Panc1 (cell line): ENCODE measurements around the gene INMT. TPM values are rescaled to one million over a fixed set of nuclear protein-coding genes. Genes with fewer than 3 reads are reported as not detected.

Source experiments
- ATAC-seq: fragments of 200-7000 bp; cut with Tn5 transposase; 2 replicates; pipeline ENCODE4 v1.9.1; 2020; ENCODE audit warnings: mild to moderate bottlenecking, moderate library complexity
- BruUV-seq: library from RNA; stranded (reverse); fragments of 400-500 nt; replicated peaks from 2 replicates; lab custom pipeline; 2021; lab: Mats Ljungman, UMichigan
- CTCF ChIA-PET: fragments of 300-600 bp; sonication (Branson Sonifier 250); formaldehyde crosslinking; loops from one replicate; lab custom pipeline; 2022; ENCODE audit warnings: antibody characterized with exemption; lab: Charles Lee
- POLR2A ChIA-PET: fragments of 300-600 bp; sonication (Branson Sonifier 250); formaldehyde crosslinking; loops from one replicate; lab custom pipeline; 2022; ENCODE audit warnings: antibody characterized with exemption; lab: Charles Lee
- DNase-seq: peaks from one replicate; pipeline ENCODE4 v3.0.0-alpha.2; 2010; ENCODE audit warnings: low read depth, low spot score
- H3K27ac ChIP-seq: 2 replicates; pipeline ENCODE4 v1.5.1; 2011; ENCODE audit warnings: mild to moderate bottlenecking, low read length, inconsistent platforms
- H3K27me3 ChIP-seq: fragments of 200-500 bp; sonication (Bioruptor generic); 2 replicates; pipeline ENCODE4 v1.6.0; 2014; ENCODE audit warnings: low read length, inconsistent platforms; ENCODE audit not compliant: control insufficient read depth, insufficient read depth
- H3K36me3 ChIP-seq: fragments of 200-500 bp; sonication (Bioruptor generic); 2 replicates; pipeline ENCODE4 v1.5.1; 2014; ENCODE audit warnings: inconsistent platforms, mild to moderate bottlenecking, low read length, moderate library complexity; ENCODE audit not compliant: control insufficient read depth, insufficient read depth
- H3K4me1 ChIP-seq: 2 replicates; pipeline ENCODE4 v1.5.1; 2011; ENCODE audit warnings: inconsistent platforms, mild to moderate bottlenecking, low read length, moderate library complexity; ENCODE audit not compliant: control insufficient read depth, insufficient read depth
- H3K4me3 ChIP-seq, 2 experiments: 2 replicates each; pipeline ENCODE4 v1.5.1; 2011 to 2012; ENCODE audit warnings: low read depth in 2 of 2, low read length in 2 of 2, mild to moderate bottlenecking in 2 of 2, inconsistent platforms in 1 of 2, moderate library complexity in 1 of 2
- H3K9me3 ChIP-seq: fragments of 200-500 bp; sonication (Bioruptor generic); 2 replicates; pipeline ENCODE4 v1.5.1; 2014; ENCODE audit warnings: low read depth, mild to moderate bottlenecking, inconsistent platforms, low read length, moderate library complexity; ENCODE audit not compliant: control insufficient read depth, insufficient read depth
- CTCF ChIP-seq: fragments of 450-650 bp; IDR thresholded peaks from 2 replicates; pipeline ENCODE4 v1.5.1; 2017; ENCODE audit warnings: mild to moderate bottlenecking
- POLR2AphosphoS5 ChIP-seq: IDR thresholded peaks from 2 replicates; pipeline ENCODE4 v1.6.1; 2012; ENCODE audit warnings: mild to moderate bottlenecking, low read depth, low read length, moderate library complexity
- REST ChIP-seq, 2 experiments: IDR thresholded peaks; 2 replicates each; pipeline ENCODE4 v1.6.1; 2011 to 2012; ENCODE audit warnings: low read depth in 2 of 2, control low read depth in 1 of 2, low read length in 1 of 2, mild to moderate bottlenecking in 1 of 2, moderate library complexity in 1 of 2; ENCODE audit not compliant: insufficient read depth in 1 of 2
- SIN3A ChIP-seq: IDR thresholded peaks from 2 replicates; pipeline ENCODE4 v1.6.1; 2012; ENCODE audit warnings: low read depth, mild to moderate bottlenecking, low read length, moderate library complexity, borderline replicate concordance; ENCODE audit not compliant: insufficient read depth
- TCF7L2 ChIP-seq: IDR thresholded peaks from 2 replicates; pipeline ENCODE4 v1.6.1; 2011; ENCODE audit warnings: mild to moderate bottlenecking, low read depth, low read length, inconsistent platforms
- in situ Hi-C: cut with HindIII; loops from 2 replicates; pipeline ENCODE4 v1.10.0; 2016; ENCODE audit warnings: low sequenced_read_pairs, low pct_unique_long_range_greater_than_20kb
- intact Hi-C: fragments of 100-400 bp; cut with micrococcal nuclease; formaldehyde crosslinking; loops from one replicate; pipeline ENCODE4 v1.10.0; 2022; ENCODE audit not compliant: unreplicated experiment
- total RNA-seq: library from RNA; stranded (reverse); gene quantifications from one replicate; pipeline ENCODE4 v1.2.1, GENCODE V29; 2021; ENCODE audit not compliant: unreplicated experiment

Gene INMT
- total RNA-seq, 1 experiment from 2014 or later, result 0.13 TPM

GRCh38 chr7:30778255-30779025, 26.5 kb downstream of the INMT start:
- Histone ChIP-seq H3K36me3 (no peaks in the 10 kb centered on the region; the same call in 1 of the 2 replicates), H3K4me1 (no peaks in the 10 kb centered on the region), H3K9me3 (no peaks in the 10 kb centered on the region), H3K4me3 (no peak overlapping the region), H3K27me3 (no peaks in the 10 kb centered on the region), H3K27ac (no peak overlapping the region)
- POLR2A ChIA-PET, result no interaction called here
- TF ChIP-seq REST (IDR thresholded peaks at IDR 0.05; ENCODE audit: insufficient read depth in 1 of 2, low read depth in 2 of 2, low read length in 1 of 2), result no peak
- TF ChIP-seq CTCF, result no peak
- TF ChIP-seq TCF7L2, result no peak
- TF ChIP-seq POLR2AphosphoS5, result no peak
- TF ChIP-seq SIN3A, result no peak
- in situ Hi-C loops, result no loop called here
- no peak for DNase-seq
- no TSS peak for BruUV-seq
- CTCF ChIA-PET, result no interaction called here
- ATAC-seq, result no peak
- intact Hi-C loops, result no loop called here

GRCh38 chr7:30779574-30779973, 27.6 kb downstream of the INMT start:
- H3K4me3 ChIP-seq, result no peak overlapping the region
- CTCF ChIA-PET, result no interaction called here
- H3K9me3 ChIP-seq, result no peaks in the 10 kb centered on the region
- intact Hi-C loops (no loop called here), in situ Hi-C loops (no loop called here)
- DNase-seq (no peak), ATAC-seq (no peak)
- no peaks in the 10 kb centered on the region for H3K27me3 ChIP-seq
- H3K27ac ChIP-seq, result no peak overlapping the region
- no peaks in the 10 kb centered on the region for H3K4me1 ChIP-seq
- POLR2A ChIA-PET, result no interaction called here
- no peak for TF ChIP-seq TCF7L2
- no peak for TF ChIP-seq REST (IDR thresholded peaks at IDR 0.05; ENCODE audit: insufficient read depth in 1 of 2, low read depth in 2 of 2, low read length in 1 of 2)
- TF ChIP-seq SIN3A, result no peak
- TF ChIP-seq POLR2AphosphoS5, result no peak
- no peak for TF ChIP-seq CTCF
- no TSS peak for BruUV-seq
- no peaks in the 10 kb centered on the region; the same call in 1 of the 2 replicates for H3K36me3 ChIP-seq
